Upper lobe of left lung (tissue), 6 donors: ENCODE results near the gene LRP5. TPM values are rescaled to one million over a fixed set of nuclear protein-coding genes. Genes with fewer than 3 reads are reported as not detected.
A peak's percentile ranks its signal among the peaks of the same experiment; 100 is the strongest.

Source experiments
- ATAC-seq, 2 donors: fragments of 200-7000 bp; cut with Tn5 transposase; one replicate each; pipeline ENCODE4 v1.9.1; 2022; ENCODE audit warnings: mild to moderate bottlenecking in 2 of 2, moderate library complexity in 2 of 2; ENCODE audit not compliant: low FRiP score in 2 of 2
- DNase-seq, 2 donors: peaks; one replicate each; pipeline ENCODE4 v3.0.0-alpha.2; 2019 to 2020
- H3K27ac ChIP-seq, 4 donors: fragments of 200-600 bp; sonication (generic); one replicate each; pipeline ENCODE4 v1.5.1; 2016 to 2019
- H3K27me3 ChIP-seq, 4 donors: fragments of 200-600 bp; sonication (generic); one replicate each; pipeline ENCODE4 v1.5.1; 2017 to 2019
- H3K36me3 ChIP-seq, 4 donors: fragments of 200-600 bp; sonication (generic); one replicate each; pipeline ENCODE4 v1.5.1; 2016 to 2019
- H3K4me1 ChIP-seq, 4 donors: fragments of 200-600 bp; sonication (generic); one replicate each; pipeline ENCODE4 v1.5.1; 2018 to 2019
- H3K4me3 ChIP-seq, 4 donors: fragments of 200-600 bp; sonication (generic); one replicate each; pipeline ENCODE4 v1.5.1; 2017 to 2019; ENCODE audit warnings: mild to moderate bottlenecking in 2 of 4, moderate library complexity in 1 of 4
- H3K9me3 ChIP-seq, 4 donors: fragments of 200-600 bp; sonication (generic); one replicate each; pipeline ENCODE4 v1.5.1; 2018 to 2019
- CTCF ChIP-seq, 6 experiments: fragments of 450-650 bp in 4 of 6; fragments of 200-600 bp in 2 of 6; sonication (generic) in 2 of 6; IDR thresholded peaks; one replicate each; pipeline ENCODE4 v1.5.1; 2016 to 2019; ENCODE audit warnings: antibody characterized with exemption in 6 of 6
- EP300 ChIP-seq, 4 donors: sonication (generic); formaldehyde crosslinking; IDR thresholded peaks; one replicate each; pipeline ENCODE4 v1.5.1; 2017; ENCODE audit warnings: antibody characterized with exemption in 4 of 4, control low read depth in 2 of 4
- POLR2A ChIP-seq, 4 donors: fragments of 450-650 bp; IDR thresholded peaks; one replicate each; pipeline ENCODE4 v1.5.1; 2016 to 2017; ENCODE audit warnings: antibody characterized with exemption in 4 of 4, mild to moderate bottlenecking in 2 of 4
- POLR2AphosphoS5 ChIP-seq, 2 donors: sonication (generic); formaldehyde crosslinking; IDR thresholded peaks; one replicate each; pipeline ENCODE4 v1.5.1; 2017; ENCODE audit warnings: antibody characterized with exemption in 2 of 2
- WGBS, 2 donors: methylation state at CpG; one replicate each; pipeline ENCODE4 v1.1.5; 2017 to 2018; 5-methylcytosine and 5-hydroxymethylcytosine counted together
- total RNA-seq, 6 donors: library from RNA; depleted of rRNA in 4 of 6; stranded (reverse); fragments of >200 nt in 4 of 6; gene quantifications; one replicate each; pipeline versions ENCODE4 v1.1.0 to v1.2.1, GENCODE V29; 2016 to 2021
- donor health status: DM: no; HTN: no; CAD: no; lungs with moderate emphysema.
- donor health status: DM: no; HTN: yes; CAD: no; lungs with severe emphysema.

The LRP5 gene
- total RNA-seq, 6 donors from 2014 or later = 51.5 to 79.4 (median 67.6) TPM

GRCh38 chr11:68373189-68373814, 60.9 kb downstream of the LRP5 start:
- H3K4me1 ChIP-seq = peaks cover 56 to 73% (median 63%) of the 10 kb centered on the region in 4 donors
- WGBS, 2 donors = 60 to 81% methylated on average over 8 to 22 of the region's 22 CpGs
- ATAC-seq (peak; percentile 21 to 52), DNase-seq (peak in 1 of 2 donors; percentile 80)
- no peak overlapping the region for H3K4me3 ChIP-seq
- no peaks in the 10 kb centered on the region for H3K27me3 ChIP-seq
- peak overlapping the region; percentile 46 to 81 (median 68) for H3K27ac ChIP-seq
- no peaks in the 10 kb centered on the region for H3K9me3 ChIP-seq
- H3K36me3 ChIP-seq = peaks cover 0 to 3% (median 0%) of the 10 kb centered on the region in 4 donors
- TF ChIP-seq POLR2A (IDR thresholded peaks at IDR 0.05) = no peak

GRCh38 chr11:68373815-68374501, 61.6 kb downstream of the LRP5 start:
- TF ChIP-seq CTCF (IDR thresholded peaks at IDR 0.05) (no peak), POLR2A (IDR thresholded peaks at IDR 0.05) (no peak), POLR2AphosphoS5 (IDR thresholded peaks at IDR 0.05) (peak in 1 of 2 donors; percentile 10), EP300 (IDR thresholded peaks at IDR 0.05) (no peak)
- 31 to 38% methylated on average over 33 of the region's 33 CpGs for WGBS, 2 donors
- peak in 1 of 2 donors; percentile 80 for DNase-seq
- H3K9me3 ChIP-seq = no peaks in the 10 kb centered on the region
- no peak overlapping the region for H3K4me3 ChIP-seq
- ATAC-seq = peak in 1 of 2 donors; percentile 39
- peaks cover 0 to 3% (median 0%) of the 10 kb centered on the region in 4 donors for H3K36me3 ChIP-seq
- peaks cover 57 to 80% (median 67%) of the 10 kb centered on the region in 4 donors for H3K4me1 ChIP-seq
- no peaks in the 10 kb centered on the region for H3K27me3 ChIP-seq
- H3K27ac ChIP-seq = peak overlapping the region; percentile 46 to 81 (median 68)

- Histone ChIP-seq H3K4me3 (no peak overlapping the region), H3K27ac (peak overlapping the region; percentile 46 to 81 (median 63)), H3K36me3 (peaks cover 0 to 3% (median 0%) of the 10 kb centered on the region in 4 donors), H3K4me1 (peaks cover 62 to 85% (median 73%) of the 10 kb centered on the region in 4 donors), H3K27me3 (no peaks in the 10 kb centered on the region), H3K9me3 (no peaks in the 10 kb centered on the region)
- TF ChIP-seq EP300 (IDR thresholded peaks at IDR 0.05) (no peak), POLR2AphosphoS5 (IDR thresholded peaks at IDR 0.05) (no peak), POLR2A (IDR thresholded peaks at IDR 0.05) (no peak), CTCF (IDR thresholded peaks at IDR 0.05) (no peak)
- WGBS, 2 donors = 54 to 57% methylated on average over 8 to 12 of the region's 12 CpGs
- DNase-seq (no peak), ATAC-seq (no peak)
Measured at GRCh38 chr11:68374531-68374930, 62.1 kb downstream of the LRP5 start.

GRCh38 chr11:68375337-68375736, 62.9 kb downstream of the LRP5 start:
- 93 to 97% methylated on average over 13 of the region's 13 CpGs for WGBS, 2 donors
- Histone ChIP-seq H3K27ac (peak overlapping the region in 3 of 4 donors; percentile 17 to 63 (median 34)), H3K36me3 (peaks cover 0 to 3% (median 0%) of the 10 kb centered on the region in 4 donors), H3K9me3 (no peaks in the 10 kb centered on the region), H3K27me3 (no peaks in the 10 kb centered on the region), H3K4me3 (no peak overlapping the region), H3K4me1 (peaks cover 66 to 89% (median 76%) of the 10 kb centered on the region in 4 donors)
- ATAC-seq = no peak
- DNase-seq = peak in 1 of 2 donors; percentile 63
- TF ChIP-seq CTCF (IDR thresholded peaks at IDR 0.05) = no peak
- no peak for TF ChIP-seq POLR2AphosphoS5 (IDR thresholded peaks at IDR 0.05)
- no peak for TF ChIP-seq POLR2A (IDR thresholded peaks at IDR 0.05)
- no peak for TF ChIP-seq EP300 (IDR thresholded peaks at IDR 0.05)

- DNase-seq = no peak
- 93 to 94% methylated on average over 14 of the region's 14 CpGs for WGBS, 2 donors
- peak overlapping the region in 2 of 4 donors; percentile 17 to 34 for H3K27ac ChIP-seq
Measured at GRCh38 chr11:68375766-68376165, 63.4 kb downstream of the LRP5 start.

More at GRCh38 chr11:68375766-68376165, 63.4 kb downstream of the LRP5 start:
- no peak overlapping the region for H3K4me3 ChIP-seq
- ATAC-seq = no peak
- TF ChIP-seq CTCF (IDR thresholded peaks at IDR 0.05) (no peak), POLR2AphosphoS5 (IDR thresholded peaks at IDR 0.05) (no peak), EP300 (IDR thresholded peaks at IDR 0.05) (no peak), POLR2A (IDR thresholded peaks at IDR 0.05) (no peak)
- H3K27me3 ChIP-seq = no peaks in the 10 kb centered on the region
- H3K4me1 ChIP-seq = peaks cover 66 to 89% (median 76%) of the 10 kb centered on the region in 4 donors
- no peaks in the 10 kb centered on the region for H3K9me3 ChIP-seq
- peaks cover 0 to 3% (median 0%) of the 10 kb centered on the region in 4 donors for H3K36me3 ChIP-seq
